Measurements from ENCODE around the gene EGLN1. TPM values are rescaled to one million over a fixed set of nuclear protein-coding genes. Genes with fewer than 3 reads are reported as not detected.

The EGLN1 gene
- total RNA-seq, 1 donor from 2014 or later = 29.7 TPM

GRCh38 chr1:231420299-231420958, 1.7 kb downstream of the EGLN1 start:
- Histone ChIP-seq H3K4me1 (peaks cover 48% of the 10 kb centered on the region), H3K27ac (peak overlapping the region; percentile 96), H3K27me3 (ENCODE audit: low read depth) (no peaks in the 10 kb centered on the region), H3K9me3 (no peaks in the 10 kb centered on the region), H3K36me3 (no peaks in the 10 kb centered on the region), H3K4me3 (peak overlapping the region; percentile 80)
- DNase-seq (no peak), ATAC-seq (no peak)
- TF ChIP-seq, protein P1, sequence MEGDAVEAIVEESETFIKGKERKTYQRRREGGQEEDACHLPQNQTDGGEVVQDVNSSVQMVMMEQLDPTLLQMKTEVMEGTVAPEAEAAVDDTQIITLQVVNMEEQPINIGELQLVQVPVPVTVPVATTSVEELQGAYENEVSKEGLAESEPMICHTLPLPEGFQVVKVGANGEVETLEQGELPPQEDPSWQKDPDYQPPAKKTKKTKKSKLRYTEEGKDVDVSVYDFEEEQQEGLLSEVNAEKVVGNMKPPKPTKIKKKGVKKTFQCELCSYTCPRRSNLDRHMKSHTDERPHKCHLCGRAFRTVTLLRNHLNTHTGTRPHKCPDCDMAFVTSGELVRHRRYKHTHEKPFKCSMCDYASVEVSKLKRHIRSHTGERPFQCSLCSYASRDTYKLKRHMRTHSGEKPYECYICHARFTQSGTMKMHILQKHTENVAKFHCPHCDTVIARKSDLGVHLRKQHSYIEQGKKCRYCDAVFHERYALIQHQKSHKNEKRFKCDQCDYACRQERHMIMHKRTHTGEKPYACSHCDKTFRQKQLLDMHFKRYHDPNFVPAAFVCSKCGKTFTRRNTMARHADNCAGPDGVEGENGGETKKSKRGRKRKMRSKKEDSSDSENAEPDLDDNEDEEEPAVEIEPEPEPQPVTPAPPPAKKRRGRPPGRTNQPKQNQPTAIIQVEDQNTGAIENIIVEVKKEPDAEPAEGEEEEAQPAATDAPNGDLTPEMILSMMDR (IDR thresholded peaks at IDR 0.05) = no peak
- intact Hi-C loops (cut with DNase I) = no loop called here

GRCh38 chr1:231419738-231420298, 2.3 kb downstream of the EGLN1 start:
- TF ChIP-seq, protein P1 (IDR thresholded peaks at IDR 0.05) = no peak
- H3K4me1 ChIP-seq = peaks cover 49% of the 10 kb centered on the region
- peak overlapping the region; percentile 96 for H3K27ac ChIP-seq
- intact Hi-C loops (cut with DNase I) = no loop called here
- DNase-seq (no peak), ATAC-seq (no peak)
- H3K4me3 ChIP-seq = peak overlapping the region; percentile 80
- H3K27me3 ChIP-seq (ENCODE audit: low read depth) = no peaks in the 10 kb centered on the region
- H3K9me3 ChIP-seq = no peaks in the 10 kb centered on the region
- H3K36me3 ChIP-seq = no peaks in the 10 kb centered on the region

DNA sequence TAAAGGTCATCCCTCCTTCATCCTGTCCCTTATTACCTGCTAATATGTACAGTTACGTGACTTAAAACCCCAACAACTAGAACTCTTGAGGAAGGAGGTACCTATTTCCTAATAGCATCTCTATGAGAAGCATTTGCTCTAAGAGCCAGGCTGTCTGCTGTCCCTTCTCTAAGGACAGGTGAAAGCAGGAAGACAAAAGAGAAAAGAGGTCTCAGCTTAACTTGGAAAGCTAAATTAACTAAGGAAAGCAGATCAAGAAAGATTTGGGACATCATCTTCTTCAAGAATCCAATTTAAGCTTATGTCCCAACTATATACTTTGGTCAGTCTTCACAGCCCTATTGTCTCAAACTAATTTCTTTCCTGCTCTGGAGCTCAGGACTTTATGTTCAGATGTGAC, 2.9 kb downstream of the EGLN1 start:
- no peak for DNase-seq
- Histone ChIP-seq H3K27me3 (ENCODE audit: low read depth) (no peaks in the 10 kb centered on the region), H3K9me3 (no peaks in the 10 kb centered on the region), H3K36me3 (no peaks in the 10 kb centered on the region), H3K4me3 (peak overlapping the region; percentile 80), H3K4me1 (peaks cover 55% of the 10 kb centered on the region), H3K27ac (no peak overlapping the region)
- intact Hi-C loops (cut with DNase I) = no loop called here
- no peak for ATAC-seq
- TF ChIP-seq, protein P1 (IDR thresholded peaks at IDR 0.05) = no peak

DNA sequence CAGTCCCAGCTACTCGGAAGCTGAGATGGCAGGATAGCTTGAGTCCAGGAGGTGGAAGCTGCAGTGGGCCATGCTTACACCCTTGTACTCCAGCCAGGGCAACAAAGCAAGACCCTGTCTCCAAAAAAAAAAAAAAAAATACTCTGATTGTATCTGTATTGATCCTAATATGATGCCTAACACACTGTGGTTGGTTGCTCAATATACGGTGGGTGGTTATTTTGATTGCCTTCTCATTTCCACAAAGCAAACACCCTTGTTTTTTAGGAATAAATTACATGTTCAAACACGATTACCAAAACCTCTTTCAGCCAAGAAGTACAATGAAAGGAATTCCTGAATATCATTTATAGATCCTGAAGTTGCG, 3.4 kb downstream of the EGLN1 start:
- H3K27ac ChIP-seq = no peak overlapping the region
- no peaks in the 10 kb centered on the region for H3K36me3 ChIP-seq
- no peaks in the 10 kb centered on the region for H3K27me3 ChIP-seq (ENCODE audit: low read depth)
- intact Hi-C loops (cut with DNase I) = no loop called here
- TF ChIP-seq, protein P1 (IDR thresholded peaks at IDR 0.05) = no peak
- H3K4me3 ChIP-seq = peak overlapping the region; percentile 80
- DNase-seq (no peak), ATAC-seq (no peak)
- no peaks in the 10 kb centered on the region for H3K9me3 ChIP-seq
- peaks cover 56% of the 10 kb centered on the region for H3K4me1 ChIP-seq

DNA sequence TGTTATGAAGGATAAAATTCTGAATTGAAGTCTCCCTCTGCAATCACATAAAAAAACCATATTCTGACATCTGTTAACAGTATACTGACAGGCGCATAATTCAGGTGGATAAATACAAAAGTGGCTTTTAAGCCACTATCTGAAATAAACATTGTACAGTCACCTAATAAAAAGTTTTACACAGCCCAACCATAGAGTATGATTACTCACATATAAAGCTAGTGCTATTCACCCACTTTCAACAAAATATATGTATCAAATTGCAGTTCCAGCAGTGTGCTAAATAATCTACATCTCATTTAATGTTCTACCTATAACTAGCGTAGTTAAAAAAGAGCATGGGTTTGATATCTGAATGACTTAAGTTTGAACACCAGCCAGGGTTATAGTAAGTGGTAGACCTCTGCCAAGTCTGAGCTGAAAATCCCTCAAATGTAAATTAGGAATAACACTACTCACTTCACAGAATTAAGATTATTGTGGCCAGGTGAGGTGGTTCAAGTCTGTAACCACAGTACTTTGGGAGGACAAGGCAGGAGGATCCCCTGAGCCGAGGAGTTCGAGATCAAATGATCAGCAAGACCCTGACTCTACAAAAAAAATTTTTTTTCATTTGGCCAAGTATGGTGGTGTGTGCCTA, 3.9 kb downstream of the EGLN1 start:
- no peak overlapping the region for H3K27ac ChIP-seq
- peak overlapping the region; percentile 80 for H3K4me3 ChIP-seq
- H3K27me3 ChIP-seq (ENCODE audit: low read depth) = no peaks in the 10 kb centered on the region
- H3K9me3 ChIP-seq = no peaks in the 10 kb centered on the region
- ATAC-seq (no peak), DNase-seq (no peak)
- intact Hi-C loops (cut with DNase I) = no loop called here
- no peaks in the 10 kb centered on the region for H3K36me3 ChIP-seq
- TF ChIP-seq, protein P1 (IDR thresholded peaks at IDR 0.05) = no peak
- peaks cover 51% of the 10 kb centered on the region for H3K4me1 ChIP-seq
